Activated naive CD4-positive, alpha-beta T cell treated with anti-CD3 and anti-CD28 coated beads, Interleukin-2, amount 50 U/mL, for 72 hours (primary cell): ENCODE measurements around the gene PRMT7. TPM values are rescaled to one million over a fixed set of nuclear protein-coding genes. Genes with fewer than 3 reads are reported as not detected.

ENCODE experiments used
- ATAC-seq, 2 donors: fragments of 150-1000 bp; cut with Tn5 transposase; 2 replicates each; pipeline ENCODE4 v1.10.0; 2021; ENCODE audit warnings: mild to moderate bottlenecking in 2 of 2, moderate library complexity in 2 of 2
- DNase-seq, 2 donors: peaks; one replicate each; pipeline ENCODE4 v3.0.0; 2021 to 2022; ENCODE audit warnings: low spot score in 2 of 2
- H3K27ac Mint-ChIP-seq, 2 donors: one replicate each; pipeline ENCODE4 v1.8.0; 2022; ENCODE audit warnings: mild to moderate bottlenecking in 2 of 2, mixed read lengths in 2 of 2
- H3K36me3 Mint-ChIP-seq, 2 donors: one replicate each; pipeline ENCODE4 v1.8.0; 2022; ENCODE audit warnings: mixed read lengths in 2 of 2
- H3K9me3 Mint-ChIP-seq, 2 donors: one replicate each; pipeline ENCODE4 v1.8.0; 2022; ENCODE audit warnings: mixed read lengths in 2 of 2
- total RNA-seq, 2 donors: library from RNA; stranded (reverse); gene quantifications; one replicate each; pipeline ENCODE4 v1.2.3, GENCODE V29; 2022

PRMT7 gene
- total RNA-seq, 2 donors from 2014 or later = 33.7 to 80.2 TPM

- no peak for ATAC-seq
- no peak for DNase-seq
- H3K36me3 Mint-ChIP-seq = no peaks in the 10 kb centered on the region
- no peaks in the 10 kb centered on the region for H3K9me3 Mint-ChIP-seq
- H3K27ac Mint-ChIP-seq = no peak overlapping the region
Observed at GRCh38 chr16:68371706-68372380, 61.0 kb downstream of the PRMT7 start.

GRCh38 chr16:68372381-68372720 lies 61.5 kb downstream of the PRMT7 start:
- no peaks in the 10 kb centered on the region for H3K36me3 Mint-ChIP-seq
- no peaks in the 10 kb centered on the region for H3K9me3 Mint-ChIP-seq
- ATAC-seq (no peak), DNase-seq (no peak)
- no peak overlapping the region for H3K27ac Mint-ChIP-seq

- DNase-seq (no peak), ATAC-seq (no peak)
- no peak overlapping the region for H3K27ac Mint-ChIP-seq
- no peaks in the 10 kb centered on the region for H3K9me3 Mint-ChIP-seq
- no peaks in the 10 kb centered on the region for H3K36me3 Mint-ChIP-seq
Observed at GRCh38 chr16:68372806-68373205, 62.0 kb downstream of the PRMT7 start.

- Mint-ChIP-seq H3K27ac (no peak overlapping the region), H3K9me3 (no peaks in the 10 kb centered on the region), H3K36me3 (no peaks in the 10 kb centered on the region)
- no peak for DNase-seq
- ATAC-seq = no peak
Observed at GRCh38 chr16:68373528-68374245, 62.9 kb downstream of the PRMT7 start.

- H3K36me3 Mint-ChIP-seq = no peaks in the 10 kb centered on the region
- no peak for ATAC-seq
- no peak overlapping the region for H3K27ac Mint-ChIP-seq
- no peak for DNase-seq
- H3K9me3 Mint-ChIP-seq = no peaks in the 10 kb centered on the region
Observed at GRCh38 chr16:68374246-68374805, 63.5 kb downstream of the PRMT7 start.

- Mint-ChIP-seq H3K27ac (no peak overlapping the region), H3K36me3 (no peaks in the 10 kb centered on the region), H3K9me3 (no peaks in the 10 kb centered on the region)
- DNase-seq (no peak), ATAC-seq (no peak)
Observed at GRCh38 chr16:68374961-68375660, 64.3 kb downstream of the PRMT7 start.

GRCh38 chr16:68375801-68376536 lies 65.2 kb downstream of the PRMT7 start:
- DNase-seq = no peak

GRCh38 chr16:68376590-68376989 lies 65.8 kb downstream of the PRMT7 start:
- ATAC-seq (no peak), DNase-seq (no peak)
- Mint-ChIP-seq H3K9me3 (no peaks in the 10 kb centered on the region), H3K27ac (no peak overlapping the region), H3K36me3 (no peaks in the 10 kb centered on the region)

More at GRCh38 chr16:68375801-68376536, 65.2 kb downstream of the PRMT7 start:
- Mint-ChIP-seq H3K36me3 (no peaks in the 10 kb centered on the region), H3K27ac (no peak overlapping the region), H3K9me3 (no peaks in the 10 kb centered on the region)
- ATAC-seq = no peak

- no peak for DNase-seq
- ATAC-seq = no peak
- Mint-ChIP-seq H3K36me3 (no peaks in the 10 kb centered on the region), H3K9me3 (no peaks in the 10 kb centered on the region), H3K27ac (no peak overlapping the region)
Observed at GRCh38 chr16:68377221-68377620, 66.4 kb downstream of the PRMT7 start.

- no peak for ATAC-seq
- Mint-ChIP-seq H3K9me3 (no peaks in the 10 kb centered on the region), H3K36me3 (no peaks in the 10 kb centered on the region), H3K27ac (no peak overlapping the region)
- no peak for DNase-seq
Observed at GRCh38 chr16:68377667-68378393, 67.0 kb downstream of the PRMT7 start.

- H3K9me3 Mint-ChIP-seq = no peaks in the 10 kb centered on the region
- ATAC-seq = no peak
- DNase-seq = no peak
Observed at GRCh38 chr16:68378436-68379415, 67.9 kb downstream of the PRMT7 start.

GRCh38 chr16:68379472-68380347 lies 68.9 kb downstream of the PRMT7 start:
- H3K36me3 Mint-ChIP-seq = no peaks in the 10 kb centered on the region
- DNase-seq (no peak), ATAC-seq (no peak)

More at GRCh38 chr16:68378436-68379415, 67.9 kb downstream of the PRMT7 start:
- H3K36me3 Mint-ChIP-seq = no peaks in the 10 kb centered on the region
- no peak overlapping the region for H3K27ac Mint-ChIP-seq

GRCh38 chr16:68380348-68380670 lies 69.5 kb downstream of the PRMT7 start:
- DNase-seq = no peak
- Mint-ChIP-seq H3K36me3 (no peaks in the 10 kb centered on the region), H3K27ac (no peak overlapping the region), H3K9me3 (no peaks in the 10 kb centered on the region)
- no peak for ATAC-seq

More at GRCh38 chr16:68379472-68380347, 68.9 kb downstream of the PRMT7 start:
- Mint-ChIP-seq H3K27ac (no peak overlapping the region), H3K9me3 (no peaks in the 10 kb centered on the region)

- no peak for ATAC-seq
- H3K9me3 Mint-ChIP-seq = no peaks in the 10 kb centered on the region
- H3K36me3 Mint-ChIP-seq = no peaks in the 10 kb centered on the region
- no peak overlapping the region for H3K27ac Mint-ChIP-seq
- DNase-seq = no peak
Observed at GRCh38 chr16:68380676-68381362, 70.0 kb downstream of the PRMT7 start.
